ENCODE measurements around the gene PRICKLE2. TPM values are rescaled to one million over a fixed set of nuclear protein-coding genes. Genes with fewer than 3 reads are reported as not detected.

PRICKLE2 gene
- total RNA-seq, 1 donor from 2014 or later: 5.3 TPM

- no peak for DNase-seq (ENCODE audit: low spot score)
- Mint-ChIP-seq H3K9me3 (ENCODE audit: unreplicated experiment) (no peaks in the 10 kb centered on the region), H3K4me3 (ENCODE audit: unreplicated experiment) (no peak overlapping the region), H3K4me1 (ENCODE audit: unreplicated experiment) (no peaks in the 10 kb centered on the region), H3K36me3 (ENCODE audit: low read depth, unreplicated experiment) (peaks cover 22% of the 10 kb centered on the region), H3K27me3 (ENCODE audit: unreplicated experiment) (peaks cover 5% of the 10 kb centered on the region), H3K27ac (ENCODE audit: unreplicated experiment) (no peak overlapping the region)
- TF ChIP-seq, protein P1, sequence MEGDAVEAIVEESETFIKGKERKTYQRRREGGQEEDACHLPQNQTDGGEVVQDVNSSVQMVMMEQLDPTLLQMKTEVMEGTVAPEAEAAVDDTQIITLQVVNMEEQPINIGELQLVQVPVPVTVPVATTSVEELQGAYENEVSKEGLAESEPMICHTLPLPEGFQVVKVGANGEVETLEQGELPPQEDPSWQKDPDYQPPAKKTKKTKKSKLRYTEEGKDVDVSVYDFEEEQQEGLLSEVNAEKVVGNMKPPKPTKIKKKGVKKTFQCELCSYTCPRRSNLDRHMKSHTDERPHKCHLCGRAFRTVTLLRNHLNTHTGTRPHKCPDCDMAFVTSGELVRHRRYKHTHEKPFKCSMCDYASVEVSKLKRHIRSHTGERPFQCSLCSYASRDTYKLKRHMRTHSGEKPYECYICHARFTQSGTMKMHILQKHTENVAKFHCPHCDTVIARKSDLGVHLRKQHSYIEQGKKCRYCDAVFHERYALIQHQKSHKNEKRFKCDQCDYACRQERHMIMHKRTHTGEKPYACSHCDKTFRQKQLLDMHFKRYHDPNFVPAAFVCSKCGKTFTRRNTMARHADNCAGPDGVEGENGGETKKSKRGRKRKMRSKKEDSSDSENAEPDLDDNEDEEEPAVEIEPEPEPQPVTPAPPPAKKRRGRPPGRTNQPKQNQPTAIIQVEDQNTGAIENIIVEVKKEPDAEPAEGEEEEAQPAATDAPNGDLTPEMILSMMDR (IDR thresholded peaks at IDR 0.05; ENCODE audit: unreplicated experiment): no peak
Measured at GRCh38 chr3:64149886-64150285, 75.4 kb downstream of the PRICKLE2 start.

DNA sequence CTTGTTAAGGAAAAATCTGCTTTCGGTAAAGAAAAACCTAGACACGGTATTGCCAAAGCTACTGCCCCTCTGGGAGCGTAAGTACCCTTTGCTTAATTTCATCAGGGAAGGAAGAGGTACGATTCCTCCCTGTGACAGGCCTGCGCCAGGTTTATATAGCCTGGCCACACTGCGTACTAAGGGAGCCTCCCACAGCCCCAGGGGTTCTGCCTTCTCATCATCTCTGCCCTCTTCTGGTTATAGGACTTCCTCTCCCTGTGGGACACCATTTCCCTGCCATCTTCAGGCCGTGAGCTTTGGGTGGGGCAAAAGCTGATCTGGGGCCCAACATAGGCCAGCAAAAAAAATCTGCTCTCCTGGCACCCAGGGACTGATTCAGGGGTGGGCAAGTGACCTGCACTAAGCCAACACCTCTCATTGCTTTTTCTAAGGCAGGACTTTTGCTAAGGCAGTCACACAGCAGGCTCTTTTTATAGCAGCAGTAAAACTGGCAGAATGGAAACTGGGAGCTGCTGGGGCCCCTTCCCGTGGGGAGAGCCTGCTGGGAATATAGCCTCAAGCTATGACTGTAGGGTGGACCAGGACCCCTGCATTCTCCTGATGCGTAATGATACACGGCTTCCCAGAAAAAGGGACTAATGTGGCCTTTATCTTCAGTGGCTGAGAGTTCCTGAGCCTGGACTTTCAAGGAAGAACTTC lies 76.2 kb downstream of the PRICKLE2 start:
- Mint-ChIP-seq H3K36me3 (ENCODE audit: low read depth, unreplicated experiment) (peaks cover 22% of the 10 kb centered on the region), H3K9me3 (ENCODE audit: unreplicated experiment) (no peaks in the 10 kb centered on the region), H3K27ac (ENCODE audit: unreplicated experiment) (no peak overlapping the region), H3K27me3 (ENCODE audit: unreplicated experiment) (peaks cover 5% of the 10 kb centered on the region), H3K4me3 (ENCODE audit: unreplicated experiment) (no peak overlapping the region), H3K4me1 (ENCODE audit: unreplicated experiment) (no peaks in the 10 kb centered on the region)
- DNase-seq (ENCODE audit: low spot score): no peak
- TF ChIP-seq, protein P1 (IDR thresholded peaks at IDR 0.05; ENCODE audit: unreplicated experiment): no peak

GRCh38 chr3:64147211-64147610 lies 78.1 kb downstream of the PRICKLE2 start:
- Mint-ChIP-seq H3K4me1 (ENCODE audit: unreplicated experiment) (no peaks in the 10 kb centered on the region), H3K9me3 (ENCODE audit: unreplicated experiment) (no peaks in the 10 kb centered on the region), H3K4me3 (ENCODE audit: unreplicated experiment) (no peak overlapping the region), H3K27ac (ENCODE audit: unreplicated experiment) (no peak overlapping the region), H3K36me3 (ENCODE audit: low read depth, unreplicated experiment) (peaks cover 16% of the 10 kb centered on the region), H3K27me3 (ENCODE audit: unreplicated experiment) (peaks cover 5% of the 10 kb centered on the region)
- no peak for DNase-seq (ENCODE audit: low spot score)
- TF ChIP-seq, protein P1 (IDR thresholded peaks at IDR 0.05; ENCODE audit: unreplicated experiment): no peak

- H3K4me1 Mint-ChIP-seq (ENCODE audit: unreplicated experiment): no peaks in the 10 kb centered on the region
- H3K36me3 Mint-ChIP-seq (ENCODE audit: low read depth, unreplicated experiment): peaks cover 8% of the 10 kb centered on the region
- no peak overlapping the region for H3K27ac Mint-ChIP-seq (ENCODE audit: unreplicated experiment)
- peaks cover 6% of the 10 kb centered on the region for H3K27me3 Mint-ChIP-seq (ENCODE audit: unreplicated experiment)
- TF ChIP-seq, protein P1 (IDR thresholded peaks at IDR 0.05; ENCODE audit: unreplicated experiment): no peak
- no peaks in the 10 kb centered on the region for H3K9me3 Mint-ChIP-seq (ENCODE audit: unreplicated experiment)
- no peak overlapping the region for H3K4me3 Mint-ChIP-seq (ENCODE audit: unreplicated experiment)
- no peak for DNase-seq (ENCODE audit: low spot score)
Measured at GRCh38 chr3:64145438-64145837, 79.8 kb downstream of the PRICKLE2 start.

- Mint-ChIP-seq H3K27ac (ENCODE audit: unreplicated experiment) (no peak overlapping the region), H3K9me3 (ENCODE audit: unreplicated experiment) (no peaks in the 10 kb centered on the region), H3K4me3 (ENCODE audit: unreplicated experiment) (no peak overlapping the region), H3K4me1 (ENCODE audit: unreplicated experiment) (no peaks in the 10 kb centered on the region), H3K36me3 (ENCODE audit: low read depth, unreplicated experiment) (peaks cover 8% of the 10 kb centered on the region), H3K27me3 (ENCODE audit: unreplicated experiment) (peaks cover 8% of the 10 kb centered on the region)
- TF ChIP-seq, protein P1 (IDR thresholded peaks at IDR 0.05; ENCODE audit: unreplicated experiment): no peak
- DNase-seq (ENCODE audit: low spot score): no peak
Measured at GRCh38 chr3:64144241-64144900, 80.9 kb downstream of the PRICKLE2 start.
